GM19452 (cell line): Measurements from ENCODE around the gene SQOR.

ENCODE experiments used
- ATAC-seq: cut with Tn5 transposase; IDR thresholded peaks from one replicate; pipeline ENCODE4 v1.9.1; 2021; ENCODE audit not compliant: unreplicated experiment

The SQOR gene

DNA sequence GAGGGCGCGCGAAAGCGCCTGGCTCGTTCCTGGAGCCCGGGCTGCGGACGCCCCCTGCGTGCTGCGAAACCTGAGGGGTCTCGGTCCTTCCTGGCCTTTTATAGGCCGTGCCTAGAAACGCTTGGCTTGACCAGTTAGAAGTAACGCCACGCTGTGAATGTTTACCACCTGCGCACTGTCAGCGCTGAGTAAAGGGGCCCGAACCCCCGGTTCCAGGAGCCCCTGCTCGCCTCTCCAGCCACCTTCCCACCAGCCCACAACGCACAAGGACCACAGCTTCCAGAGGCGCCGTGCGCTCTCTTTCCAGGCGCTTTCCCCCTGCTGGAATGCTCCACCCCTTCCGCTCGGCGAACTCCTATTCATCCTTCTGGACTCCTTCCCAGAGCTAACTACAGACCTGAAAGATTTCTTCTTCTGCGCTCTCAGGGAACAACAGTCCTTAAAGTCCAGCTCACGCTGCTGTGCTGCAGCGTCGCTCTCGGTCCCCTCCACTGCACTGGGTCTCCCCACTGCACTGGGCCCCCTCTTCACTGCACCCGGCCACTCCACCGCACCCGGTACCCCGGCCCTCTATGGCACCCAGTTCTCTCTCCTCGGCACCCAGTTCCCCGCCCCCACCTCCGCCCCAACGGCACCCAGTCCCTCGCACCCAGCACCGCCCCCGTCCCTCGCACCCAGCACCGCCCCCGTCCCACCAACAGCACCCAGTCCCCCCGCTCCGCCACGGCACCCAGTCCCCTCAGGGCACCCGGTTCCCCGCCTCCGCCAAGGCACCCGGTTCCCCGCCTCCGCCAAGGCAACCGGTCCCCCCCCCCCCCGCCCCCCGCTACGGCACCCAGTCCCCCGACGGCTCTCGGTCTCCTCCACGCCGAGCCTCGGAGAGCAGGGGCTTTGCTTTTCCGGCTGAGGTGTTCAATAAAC is 69.8 kb downstream of the SQOR start:
- no peak for ATAC-seq

DNA sequence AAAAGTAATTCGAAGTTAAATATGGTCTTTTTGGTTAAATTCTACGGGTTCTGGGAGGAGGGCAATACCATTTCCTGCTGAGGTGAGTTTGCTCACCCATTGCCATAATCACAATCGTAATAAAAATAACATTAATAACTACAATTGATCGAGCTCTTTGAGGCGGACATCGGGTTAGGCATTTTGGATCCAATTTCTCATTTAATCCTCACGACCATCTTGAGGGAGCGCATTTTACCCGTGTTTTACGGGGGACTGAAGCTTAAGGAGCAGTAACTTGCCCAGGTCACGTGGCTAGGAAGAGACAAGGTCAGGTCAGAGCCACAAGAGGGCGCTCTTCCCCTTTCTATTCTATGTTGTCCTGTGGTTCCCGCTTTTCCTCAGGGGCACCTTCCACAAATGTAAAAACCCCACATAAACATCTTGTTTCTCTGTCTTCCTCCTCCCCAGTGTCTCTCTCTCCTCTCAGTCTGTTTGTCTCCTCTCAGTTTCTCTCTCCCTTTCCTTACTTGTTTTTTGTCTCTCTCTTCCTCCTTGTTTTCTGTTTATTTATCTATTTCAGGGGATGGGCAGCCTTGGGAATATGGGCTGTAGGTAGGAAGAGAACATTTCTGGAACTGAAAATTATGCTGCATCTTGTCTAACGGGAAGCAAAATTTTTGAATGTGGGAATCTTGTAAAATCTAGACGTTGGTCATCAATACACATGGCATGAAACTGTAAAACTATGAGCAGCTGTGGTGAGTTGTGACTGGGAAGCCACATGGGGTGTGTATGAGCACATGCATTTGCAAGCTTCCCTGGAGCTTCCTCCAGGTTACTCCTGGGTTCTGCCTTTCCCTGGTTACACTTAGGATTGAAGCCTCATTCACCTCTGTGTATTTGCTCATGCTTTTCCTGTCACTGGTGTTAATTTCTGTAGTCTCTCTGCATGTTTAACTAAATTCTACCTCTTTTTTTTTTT is 71.0 kb downstream of the SQOR start:
- ATAC-seq = peak; percentile 81

- ATAC-seq = no peak
Measured at GRCh38 chr15:45710657-45711056, 75.8 kb downstream of the SQOR start.

- ATAC-seq = peak; percentile 68
Measured at GRCh38 chr15:45714590-45715488, 80.0 kb downstream of the SQOR start.

GRCh38 chr15:45715528-45715927 is 80.7 kb downstream of the SQOR start:
- ATAC-seq = no peak

- no peak for ATAC-seq
Measured at GRCh38 chr15:45719490-45719889, 84.7 kb downstream of the SQOR start.

GRCh38 chr15:45720183-45720582 is 85.4 kb downstream of the SQOR start:
- ATAC-seq = no peak

DNA sequence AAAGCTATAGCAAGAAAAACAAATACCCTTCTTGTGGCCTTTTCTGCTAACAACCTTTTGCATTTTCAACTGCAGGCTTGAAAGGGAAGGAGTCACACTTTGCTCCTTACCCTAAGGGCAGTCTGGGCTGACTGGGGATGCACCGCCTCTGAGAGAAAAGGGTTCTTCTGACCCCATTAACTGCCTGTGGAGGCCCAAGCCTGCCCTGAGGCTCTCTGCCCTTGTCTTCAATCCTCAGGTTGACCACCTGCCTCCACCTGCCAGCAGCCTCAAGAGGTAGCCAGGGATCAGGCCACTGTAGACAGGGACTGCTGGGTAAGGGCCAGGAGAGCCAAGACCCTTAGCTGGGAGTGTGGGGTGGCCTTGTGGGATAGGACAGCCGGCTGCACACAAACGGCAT is 93.8 kb downstream of the SQOR start:
- no peak for ATAC-seq

DNA sequence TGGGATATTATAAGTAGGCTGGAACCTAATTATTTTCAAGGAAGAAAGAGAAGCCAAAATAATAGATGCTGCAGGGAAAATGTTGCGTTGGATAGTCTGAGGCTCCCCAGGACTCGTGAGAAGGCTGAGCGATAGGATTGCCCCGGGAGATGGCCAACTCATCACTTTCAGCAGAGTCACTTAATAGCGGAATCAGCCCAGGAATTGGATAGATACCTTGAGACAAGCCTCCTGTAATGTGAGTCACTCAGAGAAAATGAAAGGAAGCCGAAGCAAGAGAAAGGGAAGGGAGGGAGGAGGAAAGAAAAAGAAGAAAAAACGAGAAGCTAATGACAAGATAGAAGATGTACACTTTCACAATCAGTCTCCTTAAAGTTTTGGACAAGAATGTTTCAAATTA is 94.3 kb downstream of the SQOR start:
- ATAC-seq = no peak

DNA sequence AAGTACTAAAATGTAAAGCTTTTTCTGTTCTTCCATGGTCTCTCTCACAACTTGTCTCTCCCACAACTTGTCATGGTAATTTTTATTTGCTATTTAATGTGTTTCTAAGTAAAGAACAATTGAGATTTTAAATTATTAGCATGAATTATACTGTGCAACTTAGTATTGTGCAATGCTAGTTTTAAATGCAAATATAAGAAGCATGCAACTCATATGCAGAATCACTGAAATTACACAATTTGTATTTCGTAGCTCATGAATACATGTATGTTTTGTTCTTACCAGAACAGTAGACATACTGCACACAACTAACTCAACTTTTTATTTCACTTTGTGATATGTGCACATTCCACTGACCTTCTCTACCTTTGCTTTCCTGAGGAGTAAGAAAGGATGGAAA is 96.5 kb downstream of the SQOR start:
- no peak for ATAC-seq

DNA sequence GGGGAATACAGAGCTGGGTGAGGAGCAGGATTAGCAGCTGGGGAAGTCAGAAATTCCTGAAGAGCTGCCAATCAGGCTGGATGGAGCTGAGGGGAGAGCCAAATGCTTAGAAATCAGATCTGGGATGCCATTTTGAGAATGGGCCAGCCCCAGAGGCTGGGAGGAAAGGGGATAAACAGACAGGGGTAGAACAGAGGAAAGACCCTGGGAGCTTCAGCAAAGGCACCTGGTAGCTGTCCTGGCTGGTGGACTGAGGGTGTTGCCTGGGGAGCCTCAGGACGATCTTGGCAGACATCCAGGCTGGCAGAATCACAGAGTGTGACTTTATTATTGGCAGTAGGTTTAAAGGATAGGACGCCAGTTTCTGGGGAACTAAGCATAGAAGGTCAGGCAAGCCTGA is 97.8 kb downstream of the SQOR start:
- ATAC-seq = no peak

- no peak for ATAC-seq
Measured at GRCh38 chr15:45734260-45734711, 99.5 kb downstream of the SQOR start.
